K562 (cell line): ENCODE data around the gene MAPKAPK2. TPM values are rescaled to one million over a fixed set of nuclear protein-coding genes. Genes with fewer than 3 reads are reported as not detected.

Source experiments
- ATAC-seq: fragments of 200-7000 bp; cut with Tn5 transposase; 3 replicates; pipeline ENCODE4 v1.9.1; 2020; ENCODE audit warnings: moderate library complexity
- BruUV-seq: library from RNA; stranded (reverse); fragments of 400-500 nt; replicated peaks from 2 replicates; lab custom pipeline; 2021; lab: Mats Ljungman, UMichigan
- CTCF ChIA-PET: fragments of 300-600 bp; formaldehyde crosslinking; extraction: SDS; loops from one replicate; lab custom pipeline; 2021; ENCODE audit warnings: low intra/inter-chr PET ratio; lab: Yijun Ruan, JAX
- POLR2A ChIA-PET: fragments of 300-600, 350-650 bp; sonication (Branson Sonifier 250); formaldehyde crosslinking; extraction: SDS; loops from one replicate; lab custom pipeline; 2021; ENCODE audit warnings: antibody characterized with exemption, inconsistent platforms; lab: Yijun Ruan, JAX
- DNase-seq, 4 experiments: peaks; one replicate each; pipeline versions ENCODE4 v3.0.0 to v3.0.0-alpha.2; 2011 to 2018; ENCODE audit warnings: low spot score in 3 of 4, mixed read lengths in 3 of 4; ENCODE audit errors: extremely low read depth in 1 of 4
- FAIRE-seq: peaks from 2 replicates; lab custom pipeline; 2011; peaks lifted over from hg19 to GRCh38; lab: Jason Lieb, UNC
- H2AFZ ChIP-seq: 2 replicates; pipeline ENCODE4 v1.6.0; 2011; ENCODE audit warnings: low read depth, low read length, control low read depth, inconsistent platforms
- H3K27ac ChIP-seq: fragments of 200-600 bp; 3 replicates; pipeline ENCODE4 v1.8.0; 2011; ENCODE audit warnings: low read depth, mild to moderate bottlenecking, control low read depth, inconsistent platforms, low read length, moderate library complexity, mixed read lengths; ENCODE audit errors: extremely low read depth
- H3K27me3 ChIP-seq, 2 experiments: fragments of 300-600 bp in 1 of 2; 2 replicates in 1 of 2; 3 replicates in 1 of 2; pipeline versions ENCODE4 v1.6.0 to v1.8.0; 2011; ENCODE audit warnings: inconsistent platforms in 2 of 2, low read length in 2 of 2, mild to moderate bottlenecking in 1 of 2, mixed read lengths in 1 of 2, moderate library complexity in 1 of 2; ENCODE audit not compliant: control insufficient read depth in 2 of 2, insufficient read depth in 2 of 2
- H3K36me3 ChIP-seq: fragments of 300-600 bp; 3 replicates; pipeline ENCODE4 v1.8.0; 2011; ENCODE audit warnings: mild to moderate bottlenecking, low read length, inconsistent platforms; ENCODE audit not compliant: control insufficient read depth, insufficient read depth
- H3K4me1 ChIP-seq, 2 experiments: fragments of 200-600 bp in 1 of 2; replicated peaks in 1 of 2; 2 replicates in 1 of 2; 3 replicates in 1 of 2; pipeline versions ENCODE4 v1.5.1 to v1.8.0; 2011; ENCODE audit warnings: inconsistent platforms in 2 of 2, low read length in 2 of 2, mild to moderate bottlenecking in 1 of 2, mixed read lengths in 1 of 2, moderate library complexity in 1 of 2; ENCODE audit not compliant: control insufficient read depth in 2 of 2, insufficient read depth in 2 of 2
- H3K4me2 ChIP-seq: 2 replicates; pipeline ENCODE4 v1.6.1; 2011; ENCODE audit warnings: low read length, control low read depth, inconsistent platforms, mixed read lengths; ENCODE audit not compliant: insufficient read depth
- H3K4me3 ChIP-seq: fragments of 200-600 bp; sonication (generic), shearing (Covaris generic); 2 replicates; pipeline ENCODE4 v1.5.1; 2016; ENCODE audit warnings: control low read depth, inconsistent platforms
- H3K79me2 ChIP-seq: fragments of 200-600 bp; 3 replicates; pipeline ENCODE4 v1.8.0; 2011; ENCODE audit warnings: low read length, inconsistent platforms; ENCODE audit not compliant: control insufficient read depth, insufficient read depth
- H3K9ac ChIP-seq, 2 experiments: 2 replicates each; pipeline versions ENCODE4 v1.6.0 to v1.6.1; 2011; ENCODE audit warnings: low read depth in 2 of 2, low read length in 2 of 2, control low read depth in 1 of 2, inconsistent platforms in 1 of 2, mild to moderate bottlenecking in 1 of 2, mixed read lengths in 1 of 2; ENCODE audit not compliant: insufficient read depth in 1 of 2
- H3K9me1 ChIP-seq: one replicate; pipeline ENCODE4 v1.6.0; 2011; ENCODE audit warnings: inconsistent platforms, mild to moderate bottlenecking, low read length, moderate library complexity; ENCODE audit not compliant: control insufficient read depth, insufficient read depth
- H3K9me3 ChIP-seq: replicated peaks from 2 replicates; pipeline ENCODE4 v1.5.1; 2011; ENCODE audit warnings: low read depth, low read length, inconsistent platforms; ENCODE audit not compliant: control insufficient read depth, insufficient read depth
- H4K20me1 ChIP-seq: replicated peaks from 2 replicates; pipeline ENCODE4 v1.6.1; 2011; ENCODE audit warnings: low read length, inconsistent platforms, mixed read lengths; ENCODE audit not compliant: control insufficient read depth, insufficient read depth
- ARID1B ChIP-seq: fragments of 450-650 bp; IDR thresholded peaks from 2 replicates; pipeline ENCODE4 v1.6.1; 2016; ENCODE audit warnings: antibody characterized with exemption, mild to moderate bottlenecking, inconsistent platforms
- BCLAF1 ChIP-seq, 2 experiments: fragments of 450-650 bp in 1 of 2; IDR thresholded peaks; 2 replicates each; pipeline ENCODE4 v1.6.1; 2011 to 2017; ENCODE audit warnings: low read depth in 2 of 2, antibody characterized with exemption in 1 of 2, borderline replicate concordance in 1 of 2, low read length in 1 of 2, mild to moderate bottlenecking in 1 of 2, mixed read lengths in 1 of 2; ENCODE audit not compliant: control insufficient read depth in 1 of 2
- BDP1 ChIP-seq: IDR thresholded peaks from 3 replicates; pipeline ENCODE4 v1.6.1; 2011; ENCODE audit not compliant: insufficient read length, insufficient read depth
- DNMT1 ChIP-seq: fragments of 450-650 bp; IDR thresholded peaks from 2 replicates; pipeline ENCODE4 v1.6.1; 2016; ENCODE audit warnings: antibody characterized with exemption, mild to moderate bottlenecking
- EP300 ChIP-seq: IDR thresholded peaks from 2 replicates; pipeline ENCODE4 v1.6.1; 2012; ENCODE audit warnings: low read length, improper control_type of control experiment
- HDAC1 ChIP-seq, 2 experiments: fragments of 450-650 bp; IDR thresholded peaks; 2 replicates each; pipeline ENCODE4 v1.6.1; 2016 to 2017; ENCODE audit warnings: inconsistent platforms in 1 of 2, mild to moderate bottlenecking in 1 of 2, moderate library complexity in 1 of 2
- HDAC2 ChIP-seq: fragments of 450-650 bp; IDR thresholded peaks from 2 replicates; pipeline ENCODE4 v1.6.1; 2016; ENCODE audit warnings: mild to moderate bottlenecking
- HOXB6 ChIP-seq: fragments of 250-450 bp; sonication (Bioruptor Pico); IDR thresholded peaks from 2 replicates; pipeline ENCODE4 v1.5.1; 2022; ENCODE audit warnings: mild to moderate bottlenecking, borderline replicate concordance
- L3MBTL2 ChIP-seq: fragments of 450-650 bp; IDR thresholded peaks from 2 replicates; pipeline ENCODE4 v1.6.1; 2016; ENCODE audit warnings: mild to moderate bottlenecking, moderate library complexity
- MTA1 ChIP-seq: fragments of 450-650 bp; IDR thresholded peaks from 2 replicates; pipeline ENCODE4 v1.6.1; 2017; ENCODE audit warnings: borderline replicate concordance
- SMARCA4 ChIP-seq: fragments of 450-650 bp; IDR thresholded peaks from 2 replicates; pipeline ENCODE4 v1.6.1; 2016
- SP1 ChIP-seq: sonication (generic); formaldehyde crosslinking; IDR thresholded peaks from 2 replicates; pipeline ENCODE4 v1.8.1; 2022; ENCODE audit warnings: mild to moderate bottlenecking, missing genetic modification reagents
- STAT5B ChIP-seq: fragments of 250-450 bp; sonication (Bioruptor Pico); IDR thresholded peaks from 2 replicates; pipeline ENCODE4 v1.8.0; 2021; ENCODE audit warnings: mild to moderate bottlenecking, inconsistent platforms
- THRAP3 ChIP-seq: fragments of 450-650 bp; IDR thresholded peaks from 2 replicates; pipeline ENCODE4 v1.6.1; 2016; ENCODE audit warnings: mild to moderate bottlenecking, inconsistent platforms, borderline replicate concordance
- ZNF431 ChIP-seq: sonication (generic); formaldehyde crosslinking; IDR thresholded peaks from 2 replicates; pipeline ENCODE4 v1.8.0; 2022; ENCODE audit warnings: mild to moderate bottlenecking, missing genetic modification reagents
- ZNF830 ChIP-seq: fragments of 250-450 bp; sonication (Bioruptor Pico); IDR thresholded peaks from 2 replicates; pipeline ENCODE4 v1.5.0; 2021; ENCODE audit warnings: mild to moderate bottlenecking
- WGBS: fragments of 100-300 bp; shearing (Covaris generic); methylation state at CpG from one replicate; pipeline ENCODE4 v1.1.6; 2016; ENCODE audit warnings: low coverage, mixed read lengths; ENCODE audit not compliant: insufficient coverage; ENCODE audit errors: missing lambda C conversion rate; 5-methylcytosine and 5-hydroxymethylcytosine counted together
- in situ Hi-C: fragments of 300-500 bp; cut with MboI; formaldehyde crosslinking; loops from 4 replicates; pipeline ENCODE4 v1.15.0; 2018; ENCODE audit warnings: inconsistent platforms, mixed read lengths
- intact Hi-C: fragments of 100-400 bp; cut with micrococcal nuclease; formaldehyde crosslinking; loops from 2 replicates; pipeline ENCODE4 v1.14.2; 2022
- polyA plus RNA-seq, 8 experiments: library from polyadenylated mRNA; depleted of rRNA in 4 of 8; stranded (reverse) in 5 of 8; unstranded in 3 of 8; fragments of >200 nt; fragmentation: Nextera tagmentation in 2 of 8; fragmentation: Illumina TruSeq in 1 of 8; extraction: Ambion mirVana in 2 of 8; extraction: Trizol in 1 of 8; gene quantifications; 2 replicates each; pipeline versions ENCODE4 v1.2.1 to v1.2.3, GENCODE V29; 2011 to 2014; ENCODE audit warnings: inconsistent platforms in 1 of 8, missing spikeins in 1 of 8
- total RNA-seq, 7 experiments: library from RNA; depleted of rRNA in 6 of 7; stranded (reverse); fragments of >200 nt in 6 of 7; fragmentation: Illumina TruSeq in 2 of 7; extraction: Trizol in 2 of 7; gene quantifications; 2 replicates each; pipeline versions ENCODE4 v1.2.1 to v1.2.3, GENCODE V29; 2011 to 2021; ENCODE audit warnings: low replicate concordance in 1 of 7

MAPKAPK2 gene
- total and polyA plus RNA-seq, 9 of the 15 experiments (the other 6 are each of a cell fraction or from before 2014, with no cell fraction given): 0.63 to 94.2 (median 52.1) TPM

- BruUV-seq: no TSS peak
- TF ChIP-seq ZNF830 (CRISPR knock-in tag): no peak
- TF ChIP-seq THRAP3: no peak
- TF ChIP-seq ZNF431: no peak
- peak in 1 of 2 experiments; percentile 33; a peak in 1 of 4 replicates for TF ChIP-seq HDAC1 (IDR thresholded peaks at IDR 0.05)
- 0 out of 2 replicates have a peak, but pooled peaks have one; percentile 14 for TF ChIP-seq L3MBTL2
- no peak for TF ChIP-seq HDAC2
- TF ChIP-seq BCLAF1 (IDR thresholded peaks at IDR 0.05; ENCODE audit: borderline replicate concordance in 1 of 2, control insufficient read depth in 1 of 2, low read depth in 2 of 2, low read length in 1 of 2): no peak
- TF ChIP-seq STAT5B: no peak
- peak; percentile 8; the same call in 1 of the 2 replicates for TF ChIP-seq EP300
- 0 out of 2 replicates have a peak, but pooled peaks have one; percentile 28 for TF ChIP-seq SMARCA4
- peak; percentile 22; the same call in 1 of the 2 replicates for TF ChIP-seq ARID1B
- no peak for TF ChIP-seq DNMT1
- TF ChIP-seq BDP1: no peak
- TF ChIP-seq MTA1: 0 out of 2 replicates have a peak, but pooled peaks have one; percentile 32
- no peak for TF ChIP-seq SP1 (CRISPR knock-in tag)
- no peak for TF ChIP-seq HOXB6 (CRISPR knock-in tag)
Measured at GRCh38 chr1:206668351-206668750, 16.4 kb upstream of the MAPKAPK2 start.

More at GRCh38 chr1:206668351-206668750, 16.4 kb upstream of the MAPKAPK2 start:
- H3K9me1 ChIP-seq: no peaks in the 10 kb centered on the region
- peak overlapping the region; percentile 49 for H2AFZ ChIP-seq
- intact Hi-C loops (no loop called here), in situ Hi-C loops (no loop called here)
- H3K4me3 ChIP-seq: no peak overlapping the region
- 4% methylated on average over 2 of the region's 2 CpGs for WGBS
- POLR2A ChIA-PET: interaction anchor here (0.7 to 7.4 kb wide), 6 partner anchors 9 to 203 kb away, joined by 3 to 59 read pairs (median 4); partner anchors contain the start of gene MAPKAPK2
- no peaks in the 10 kb centered on the region for H3K79me2 ChIP-seq
- H3K27me3 ChIP-seq: no peaks in the 10 kb centered on the region
- no peak for ATAC-seq
- CTCF ChIA-PET: no interaction called here
- no peak for DNase-seq
- no peak overlapping the region for H3K27ac ChIP-seq
- H3K9ac ChIP-seq: no peak overlapping the region; a peak in 1 of 4 replicates
- no peak for FAIRE-seq
- no peak overlapping the region; the same call in 1 of the 2 replicates for H3K4me2 ChIP-seq
- no peaks in the 10 kb centered on the region for H4K20me1 ChIP-seq
- no peaks in the 10 kb centered on the region for H3K9me3 ChIP-seq
- no peaks in the 10 kb centered on the region for H3K36me3 ChIP-seq
- peaks cover 34 to 59% of the 10 kb centered on the region in 2 experiments for H3K4me1 ChIP-seq
